PC-3 (cell line): ENCODE measurements around the gene ZNF213. TPM values are rescaled to one million over a fixed set of nuclear protein-coding genes. Genes with fewer than 3 reads are reported as not detected.

Experiments
- ATAC-seq: fragments of 200-7000 bp; cut with Tn5 transposase; 2 replicates; pipeline ENCODE4 v1.9.1; 2020; ENCODE audit warnings: mild to moderate bottlenecking, moderate library complexity
- BruUV-seq: library from RNA; stranded (reverse); fragments of 400-500 nt; replicated peaks from 2 replicates; lab custom pipeline; 2021; lab: Mats Ljungman, UMichigan
- CTCF ChIA-PET: fragments of 300-600 bp; sonication (Branson Sonifier 250); formaldehyde crosslinking; loops from one replicate; lab custom pipeline; 2022; ENCODE audit warnings: antibody characterized with exemption; lab: Charles Lee
- POLR2A ChIA-PET: fragments of 300-600 bp; sonication (Branson Sonifier 250); formaldehyde crosslinking; loops from one replicate; lab custom pipeline; 2022; ENCODE audit warnings: antibody characterized with exemption; ENCODE audit not compliant: unreplicated experiment; lab: Charles Lee
- DNase-seq: peaks from one replicate; pipeline ENCODE4 v3.0.0-alpha.2; 2015
- H2AFZ ChIP-seq: fragments of 300-600 bp; sonication (generic); 2 replicates; pipeline ENCODE4 v1.6.0; 2016; ENCODE audit warnings: antibody characterized with exemption, low read length
- H3F3A ChIP-seq: fragments of 300-600 bp; sonication (generic); one replicate; pipeline ENCODE4 v1.6.0; 2017; ENCODE audit warnings: antibody characterized with exemption, low read length, control low read depth, mild to moderate bottlenecking; ENCODE audit not compliant: unreplicated experiment
- H3K27ac ChIP-seq: fragments of 300-600 bp; sonication (generic); 2 replicates; pipeline ENCODE4 v1.5.1; 2016; ENCODE audit warnings: mild to moderate bottlenecking, low read length
- H3K27me3 ChIP-seq: fragments of 300-600 bp; sonication (generic); 2 replicates; pipeline ENCODE4 v1.6.1; 2016; ENCODE audit warnings: low read length, mixed read lengths
- H3K36me3 ChIP-seq: fragments of 300-600 bp; sonication (generic); 2 replicates; pipeline ENCODE4 v1.6.1; 2016; ENCODE audit warnings: low read depth, mixed run types, low read length, mixed read lengths
- H3K4me1 ChIP-seq: fragments of 300-600 bp; sonication (generic); 2 replicates; pipeline ENCODE4 v1.5.1; 2016; ENCODE audit warnings: low read length; ENCODE audit not compliant: insufficient read depth
- H3K4me2 ChIP-seq: fragments of 300-600 bp; sonication (generic); 2 replicates; pipeline ENCODE4 v1.6.0; 2016; ENCODE audit warnings: low read length
- H3K4me3 ChIP-seq: fragments of 300-600 bp; sonication (generic); 2 replicates; pipeline ENCODE4 v1.5.1; 2016; ENCODE audit warnings: mild to moderate bottlenecking, low read length, mixed read lengths
- H3K79me2 ChIP-seq: fragments of 300-600 bp; sonication (generic); 2 replicates; pipeline ENCODE4 v1.6.1; 2017; ENCODE audit warnings: low read length, mixed read lengths
- H3K9ac ChIP-seq: fragments of 300-600 bp; sonication (generic); 2 replicates; pipeline ENCODE4 v1.6.0; 2016; ENCODE audit warnings: mild to moderate bottlenecking, low read length
- H3K9me2 ChIP-seq: fragments of 300-600 bp; sonication (generic); replicated peaks from 2 replicates; pipeline ENCODE4 v1.6.1; 2016; ENCODE audit warnings: mixed run types, low read length, mixed read lengths
- H3K9me3 ChIP-seq: fragments of 300-600 bp; sonication (generic); 2 replicates; pipeline ENCODE4 v1.6.1; 2016; ENCODE audit warnings: low read length, mixed read lengths
- H4K20me1 ChIP-seq: fragments of 300-600 bp; sonication (generic); 2 replicates; pipeline ENCODE4 v1.6.1; 2016; ENCODE audit warnings: low read length, mixed read lengths
- CTCF ChIP-seq: fragments of 300-600 bp; sonication (generic); conservative IDR thresholded peaks from 2 replicates; pipeline ENCODE4 v1.5.1; 2017; ENCODE audit warnings: antibody characterized with exemption, low read depth, mild to moderate bottlenecking, low read length
- EZH2 ChIP-seq: fragments of 300-600 bp; sonication (generic); IDR thresholded peaks from one replicate; pipeline ENCODE4 v1.6.1; 2017; ENCODE audit warnings: antibody characterized with exemption, mild to moderate bottlenecking, low read length; ENCODE audit not compliant: unreplicated experiment
- EZH2phosphoT487 ChIP-seq: fragments of 300-600 bp; sonication (generic); IDR thresholded peaks from 2 replicates; pipeline ENCODE4 v1.6.1; 2018; ENCODE audit warnings: mild to moderate bottlenecking, antibody characterized with exemption, low read length, borderline replicate concordance
- intact Hi-C: fragments of 100-400 bp; cut with micrococcal nuclease; formaldehyde crosslinking; loops from 2 replicates; pipeline ENCODE4 v1.9.0; 2023
- total RNA-seq: library from RNA; depleted of rRNA; stranded (reverse); fragments of >200 nt; gene quantifications from 2 replicates; pipeline ENCODE4 v1.2.3, GENCODE V29; 2014

Gene ZNF213
- total RNA-seq, 1 experiment from 2014 or later: 3.6 TPM

GRCh38 chr16:3158026-3158509 is 23.2 kb downstream of the ZNF213 start:
- DNase-seq: peak; percentile 26
- Histone ChIP-seq H2AFZ (peak overlapping the region; percentile 65), H3K36me3 (no peaks in the 10 kb centered on the region), H3K27ac (peak overlapping the region; percentile 80), H3K79me2 (no peaks in the 10 kb centered on the region), H3K27me3 (no peaks in the 10 kb centered on the region), H3K9me3 (no peaks in the 10 kb centered on the region), H3K4me2 (peak overlapping the region; percentile 89), H3K9ac (peak overlapping the region; percentile 90), H3K4me3 (peak overlapping the region; percentile 87), H3K4me1 (no peaks in the 10 kb centered on the region), H4K20me1 (no peaks in the 10 kb centered on the region), H3F3A (no peaks in the 10 kb centered on the region), H3K9me2 (no peaks in the 10 kb centered on the region)
- intact Hi-C loops: no loop called here
- POLR2A ChIA-PET: interaction anchor here (0.7 kb wide), 1 partner anchor 117 kb away, joined by 13 read pairs; no protein-coding TSS in a partner anchor
- ATAC-seq: peak; percentile 18
- no TSS peak for BruUV-seq
- TF ChIP-seq EZH2: no peak
- no peak for TF ChIP-seq CTCF
- CTCF ChIA-PET: no interaction called here

GRCh38 chr16:3158510-3159314 is 23.9 kb downstream of the ZNF213 start:
- peak overlapping the region; percentile 80 for H3K27ac ChIP-seq
- no peaks in the 10 kb centered on the region for H3K36me3 ChIP-seq
- H3K4me2 ChIP-seq: peak overlapping the region; percentile 89
- H2AFZ ChIP-seq: peak overlapping the region; percentile 98
- no peaks in the 10 kb centered on the region for H3F3A ChIP-seq
- peak overlapping the region; percentile 90 for H3K9ac ChIP-seq
- peak overlapping the region; percentile 87 for H3K4me3 ChIP-seq
- H3K4me1 ChIP-seq: no peaks in the 10 kb centered on the region
- no peaks in the 10 kb centered on the region for H3K9me3 ChIP-seq
- ChIA-PET POLR2A (interaction anchor here (0.6 to 0.7 kb wide), 2 partner anchors 116 to 131 kb away, joined by 3 to 13 read pairs; no protein-coding TSS in a partner anchor), CTCF (interaction anchor here (0.6 kb wide), 1 partner anchor 76 kb away, joined by 3 read pairs; no protein-coding TSS in a partner anchor)
- no peaks in the 10 kb centered on the region for H3K79me2 ChIP-seq
- H3K27me3 ChIP-seq: no peaks in the 10 kb centered on the region
- ATAC-seq: peak; percentile 68
- peak; percentile 83 for DNase-seq
- TSS peak; percentile 57 for BruUV-seq
- TF ChIP-seq EZH2phosphoT487: no peak
- no peak for TF ChIP-seq CTCF
- no peak for TF ChIP-seq EZH2
- H4K20me1 ChIP-seq: no peaks in the 10 kb centered on the region
- intact Hi-C loops: no loop called here
- H3K9me2 ChIP-seq: no peaks in the 10 kb centered on the region
